Measurements from ENCODE around the gene CLDN16. TPM values are rescaled to one million over a fixed set of nuclear protein-coding genes. Genes with fewer than 3 reads are reported as not detected.

CLDN16 gene
- total and polyA plus RNA-seq, 9 donors = 0.06 to 5.2 (median 0.25) TPM; not detected in 2

DNA sequence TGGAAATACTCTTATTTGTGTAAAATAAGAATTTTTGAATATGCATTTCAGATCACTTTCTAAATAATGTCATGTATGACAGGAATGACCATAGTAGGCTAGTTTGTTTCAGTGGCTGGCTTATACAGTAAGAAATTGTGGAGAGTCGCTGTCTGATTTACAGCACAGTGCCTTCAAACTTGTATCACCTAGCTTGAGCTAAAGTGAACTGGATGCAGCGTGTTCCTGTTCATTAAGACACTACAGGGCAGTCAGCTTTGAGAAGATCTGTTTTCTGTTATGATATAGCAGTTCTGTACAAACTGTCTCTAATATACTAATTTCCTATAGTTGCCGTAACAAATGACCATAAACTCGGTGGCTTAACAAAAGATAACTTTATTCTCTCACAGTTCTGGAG is 9.9 kb downstream of the CLDN16 start:
- no peaks in the 10 kb centered on the region for H3K36me3 ChIP-seq
- TF ChIP-seq CTCF (IDR thresholded peaks at IDR 0.05) (no peak), POLR2A (IDR thresholded peaks at IDR 0.05) (no peak), EP300 (IDR thresholded peaks at IDR 0.05) (no peak)
- DNase-seq = no peak
- no peaks in the 10 kb centered on the region for H3K4me1 ChIP-seq (ENCODE audit: insufficient read depth)
- no peaks in the 10 kb centered on the region for H3K9me3 ChIP-seq
- no peak overlapping the region for H3K4me3 ChIP-seq
- H3K27me3 ChIP-seq = no peaks in the 10 kb centered on the region
- intact Hi-C loops (cut with DNase I) = no loop called here
- WGBS, 3 donors = 76 to 82% (median 79%) methylated on average over 4 of the region's 4 CpGs
- no peak overlapping the region for H3K27ac ChIP-seq

DNA sequence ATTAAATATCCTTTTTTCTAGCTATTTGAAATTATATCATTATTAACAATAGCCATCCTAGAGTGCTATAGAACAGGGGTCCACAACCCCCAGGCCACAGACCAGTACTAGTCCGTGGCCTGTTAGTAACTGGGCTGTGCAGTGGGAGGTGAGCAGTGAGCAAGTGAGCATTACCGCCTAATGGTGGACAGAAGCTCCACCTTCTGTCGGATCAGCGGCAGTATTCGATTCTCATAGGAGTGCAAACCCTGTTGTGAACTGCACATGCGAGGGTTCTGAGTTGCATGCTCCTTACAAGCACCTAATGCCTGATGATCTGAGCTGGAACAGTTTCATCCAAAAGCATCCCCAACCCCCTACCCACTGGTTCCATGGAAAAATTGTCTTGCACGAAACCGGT is 11.7 kb downstream of the CLDN16 start:
- no peaks in the 10 kb centered on the region for H3K4me1 ChIP-seq (ENCODE audit: insufficient read depth)
- H3K27me3 ChIP-seq = no peaks in the 10 kb centered on the region
- H3K27ac ChIP-seq = no peak overlapping the region
- no peaks in the 10 kb centered on the region for H3K36me3 ChIP-seq
- TF ChIP-seq POLR2A (IDR thresholded peaks at IDR 0.05) (no peak), EP300 (IDR thresholded peaks at IDR 0.05) (no peak), CTCF (IDR thresholded peaks at IDR 0.05) (no peak)
- no peaks in the 10 kb centered on the region for H3K9me3 ChIP-seq
- DNase-seq = no peak
- intact Hi-C loops (cut with DNase I) = no loop called here
- H3K4me3 ChIP-seq = no peak overlapping the region
- WGBS, 3 donors = 96 to 99% (median 97%) methylated on average over 8 of the region's 8 CpGs

DNA sequence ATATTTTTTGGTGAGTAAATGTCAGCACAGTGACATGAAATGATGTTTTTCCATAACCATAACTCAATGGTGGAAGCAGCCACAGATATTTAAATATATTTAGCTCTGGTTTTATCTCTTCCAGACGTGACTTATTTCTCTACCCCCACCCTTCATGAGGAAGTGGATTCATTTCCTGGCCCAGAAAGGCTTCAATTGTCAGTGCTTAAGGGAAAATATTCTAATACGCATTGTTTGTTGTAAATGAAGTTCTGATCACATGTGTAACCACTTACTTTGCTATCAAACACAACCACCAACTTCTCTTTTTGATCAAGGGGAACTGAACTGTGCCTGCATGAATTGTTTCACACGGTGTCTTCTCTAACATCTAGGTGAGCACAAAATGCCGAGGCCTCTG is 14.0 kb downstream of the CLDN16 start:
- intact Hi-C loops (cut with DNase I) = no loop called here
- Histone ChIP-seq H3K9me3 (no peaks in the 10 kb centered on the region), H3K4me1 (ENCODE audit: insufficient read depth) (no peaks in the 10 kb centered on the region), H3K4me3 (no peak overlapping the region), H3K27ac (no peak overlapping the region), H3K27me3 (no peaks in the 10 kb centered on the region), H3K36me3 (no peaks in the 10 kb centered on the region)
- no peak for DNase-seq
- TF ChIP-seq CTCF (IDR thresholded peaks at IDR 0.05) = no peak
- TF ChIP-seq POLR2A (IDR thresholded peaks at IDR 0.05) = no peak
- TF ChIP-seq EP300 (IDR thresholded peaks at IDR 0.05) = no peak
- WGBS, 3 donors = 70 to 79% (median 72%) methylated on average over 4 of the region's 4 CpGs

- TF ChIP-seq CTCF (IDR thresholded peaks at IDR 0.05) (no peak), POLR2A (IDR thresholded peaks at IDR 0.05) (no peak), EP300 (IDR thresholded peaks at IDR 0.05) (no peak)
- H3K27me3 ChIP-seq = no peaks in the 10 kb centered on the region
- 94 to 96% (median 95%) methylated on average over 8 of the region's 8 CpGs for WGBS, 3 donors
- H3K27ac ChIP-seq = no peak overlapping the region
- no peak for DNase-seq
- no peaks in the 10 kb centered on the region for H3K9me3 ChIP-seq
- no peak overlapping the region for H3K4me3 ChIP-seq
- intact Hi-C loops (cut with DNase I) = no loop called here
- no peaks in the 10 kb centered on the region for H3K36me3 ChIP-seq
- no peaks in the 10 kb centered on the region for H3K4me1 ChIP-seq (ENCODE audit: insufficient read depth)
Observed at GRCh38 chr3:190404715-190405114, 16.8 kb downstream of the CLDN16 start.

GRCh38 chr3:190414297-190414696 is 26.3 kb downstream of the CLDN16 start:
- Histone ChIP-seq H3K27ac (no peak overlapping the region), H3K27me3 (no peaks in the 10 kb centered on the region), H3K4me1 (ENCODE audit: insufficient read depth) (no peaks in the 10 kb centered on the region), H3K36me3 (no peaks in the 10 kb centered on the region), H3K9me3 (no peaks in the 10 kb centered on the region), H3K4me3 (no peak overlapping the region)
- no peak for DNase-seq
- TF ChIP-seq CTCF (IDR thresholded peaks at IDR 0.05) = no peak
- TF ChIP-seq EP300 (IDR thresholded peaks at IDR 0.05) = no peak
- no peak for TF ChIP-seq POLR2A (IDR thresholded peaks at IDR 0.05)
- intact Hi-C loops (cut with DNase I) = no loop called here
- WGBS, 3 donors = 71 to 78% (median 76%) methylated on average over 3 of the region's 3 CpGs

Measured in ovary (tissue), 9 donors.